Progenitor cell of endocrine pancreas (in vitro differentiated cells): ENCODE measurements around the gene GNLY. TPM values are rescaled to one million over a fixed set of nuclear protein-coding genes. Genes with fewer than 3 reads are reported as not detected.

Experiments
- DNase-seq: peaks from one replicate; pipeline ENCODE4 v3.0.0; 2021; ENCODE audit warnings: low spot score; ENCODE audit not compliant: unreplicated experiment
- H3K27ac Mint-ChIP-seq: 2 replicates; pipeline ENCODE4 v1.8.0; 2021; ENCODE audit warnings: mild to moderate bottlenecking, moderate library complexity, mixed read lengths
- H3K27me3 Mint-ChIP-seq: 2 replicates; pipeline ENCODE4 v1.8.0; 2021; ENCODE audit warnings: mixed read lengths
- H3K36me3 Mint-ChIP-seq: 2 replicates; pipeline ENCODE4 v1.8.0; 2022; ENCODE audit warnings: mixed read lengths; ENCODE audit not compliant: insufficient read depth
- H3K4me1 Mint-ChIP-seq: 2 replicates; pipeline ENCODE4 v1.8.0; 2021; ENCODE audit warnings: low read depth, mixed read lengths
- H3K4me3 Mint-ChIP-seq: 2 replicates; pipeline ENCODE4 v1.8.0; 2021; ENCODE audit warnings: low read depth, mild to moderate bottlenecking, moderate library complexity, mixed read lengths
- H3K9me3 Mint-ChIP-seq: 2 replicates; pipeline ENCODE4 v1.8.0; 2021; ENCODE audit warnings: low read depth, mixed read lengths
- total RNA-seq: library from RNA; stranded (reverse); gene quantifications from 2 replicates; pipeline ENCODE4 v1.2.1, GENCODE V29; 2021
- TF ChIP-seq, protein P1 (sequence below): fragments of 200-600 bp; sonication (generic); IDR thresholded peaks from one replicate; pipeline ENCODE4 v1.5.0; 2021; ENCODE audit warnings: antibody characterized with exemption, mild to moderate bottlenecking; ENCODE audit not compliant: unreplicated experiment

Gene GNLY
- total RNA-seq, 1 donor from 2014 or later, result not detected

DNA sequence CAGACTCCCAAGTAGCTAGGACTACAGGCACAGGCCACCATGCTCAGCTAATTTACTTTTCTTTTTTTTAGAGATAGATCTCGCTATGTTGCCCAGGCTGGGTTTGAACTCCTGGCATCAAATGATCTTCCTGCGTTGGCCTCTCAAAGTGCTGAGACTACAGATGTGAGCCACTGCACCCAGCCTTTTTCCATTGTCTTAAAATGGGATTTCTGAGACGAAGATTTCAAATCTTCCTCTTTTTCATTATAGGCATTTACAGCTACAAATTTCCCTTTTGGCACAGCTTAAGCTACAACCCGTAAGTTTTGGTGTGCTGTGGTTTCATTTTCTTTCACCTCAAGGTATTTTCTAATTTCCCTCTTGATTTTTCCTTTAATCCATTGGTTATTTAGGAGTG is 8.6 kb downstream of the GNLY start:
- H3K4me3 Mint-ChIP-seq, result no peak overlapping the region
- DNase-seq, result no peak
- H3K9me3 Mint-ChIP-seq, result no peaks in the 10 kb centered on the region
- no peak overlapping the region for H3K27ac Mint-ChIP-seq
- no peaks in the 10 kb centered on the region for H3K36me3 Mint-ChIP-seq
- peaks cover 47% of the 10 kb centered on the region for H3K27me3 Mint-ChIP-seq
- peaks cover 2% of the 10 kb centered on the region for H3K4me1 Mint-ChIP-seq
- TF ChIP-seq, protein P1, sequence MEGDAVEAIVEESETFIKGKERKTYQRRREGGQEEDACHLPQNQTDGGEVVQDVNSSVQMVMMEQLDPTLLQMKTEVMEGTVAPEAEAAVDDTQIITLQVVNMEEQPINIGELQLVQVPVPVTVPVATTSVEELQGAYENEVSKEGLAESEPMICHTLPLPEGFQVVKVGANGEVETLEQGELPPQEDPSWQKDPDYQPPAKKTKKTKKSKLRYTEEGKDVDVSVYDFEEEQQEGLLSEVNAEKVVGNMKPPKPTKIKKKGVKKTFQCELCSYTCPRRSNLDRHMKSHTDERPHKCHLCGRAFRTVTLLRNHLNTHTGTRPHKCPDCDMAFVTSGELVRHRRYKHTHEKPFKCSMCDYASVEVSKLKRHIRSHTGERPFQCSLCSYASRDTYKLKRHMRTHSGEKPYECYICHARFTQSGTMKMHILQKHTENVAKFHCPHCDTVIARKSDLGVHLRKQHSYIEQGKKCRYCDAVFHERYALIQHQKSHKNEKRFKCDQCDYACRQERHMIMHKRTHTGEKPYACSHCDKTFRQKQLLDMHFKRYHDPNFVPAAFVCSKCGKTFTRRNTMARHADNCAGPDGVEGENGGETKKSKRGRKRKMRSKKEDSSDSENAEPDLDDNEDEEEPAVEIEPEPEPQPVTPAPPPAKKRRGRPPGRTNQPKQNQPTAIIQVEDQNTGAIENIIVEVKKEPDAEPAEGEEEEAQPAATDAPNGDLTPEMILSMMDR, result no peak

DNA sequence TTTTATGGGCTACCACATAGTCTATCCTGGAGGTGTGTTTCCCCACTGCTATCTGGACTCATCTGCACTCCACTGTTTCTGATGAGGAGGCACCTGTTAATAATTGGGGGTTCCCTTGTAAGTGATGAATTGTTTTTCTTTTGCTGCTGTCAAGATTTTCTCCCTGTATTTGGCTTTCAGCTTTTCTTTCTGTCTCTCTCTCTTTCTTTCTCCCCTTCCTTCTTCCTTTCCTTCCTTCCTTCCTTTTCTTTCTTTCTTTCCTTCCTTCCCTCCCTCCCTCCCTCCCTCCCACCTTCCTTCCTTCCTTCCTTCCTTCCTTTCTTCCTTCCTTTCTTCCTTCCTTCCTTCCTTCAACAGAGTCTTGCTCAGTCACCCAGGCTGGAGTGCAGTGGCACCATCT is 9.2 kb downstream of the GNLY start:
- no peak for DNase-seq
- no peak overlapping the region for H3K4me3 Mint-ChIP-seq
- H3K27me3 Mint-ChIP-seq, result peaks cover 47% of the 10 kb centered on the region
- TF ChIP-seq, protein P1, result no peak
- no peak overlapping the region for H3K27ac Mint-ChIP-seq
- H3K9me3 Mint-ChIP-seq, result no peaks in the 10 kb centered on the region
- no peaks in the 10 kb centered on the region for H3K36me3 Mint-ChIP-seq
- H3K4me1 Mint-ChIP-seq, result peaks cover 3% of the 10 kb centered on the region

DNA sequence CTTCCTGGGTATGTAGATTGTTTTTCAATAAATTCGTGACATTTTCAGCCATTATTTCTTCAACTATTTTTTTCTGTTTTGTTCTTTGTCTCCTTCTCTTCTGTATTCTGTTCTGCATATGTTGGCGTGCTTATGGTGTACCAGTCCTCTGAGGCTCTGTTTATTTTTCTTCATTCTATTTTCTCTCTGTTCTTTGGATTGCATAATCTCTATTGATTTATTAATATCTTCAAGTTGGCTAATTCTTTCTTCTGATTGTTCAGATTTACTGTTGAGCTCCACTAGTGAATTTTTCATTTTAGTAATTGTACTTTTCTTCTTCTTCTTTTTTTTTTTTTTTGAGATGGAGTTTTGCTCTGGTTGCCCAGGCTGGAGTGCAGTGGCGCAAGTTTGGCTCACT is 9.9 kb downstream of the GNLY start:
- no peak overlapping the region for H3K4me3 Mint-ChIP-seq
- DNase-seq, result no peak
- TF ChIP-seq, protein P1, result no peak
- H3K4me1 Mint-ChIP-seq, result peaks cover 3% of the 10 kb centered on the region
- no peaks in the 10 kb centered on the region for H3K36me3 Mint-ChIP-seq
- H3K9me3 Mint-ChIP-seq, result no peaks in the 10 kb centered on the region
- no peak overlapping the region for H3K27ac Mint-ChIP-seq
- peaks cover 45% of the 10 kb centered on the region for H3K27me3 Mint-ChIP-seq

DNA sequence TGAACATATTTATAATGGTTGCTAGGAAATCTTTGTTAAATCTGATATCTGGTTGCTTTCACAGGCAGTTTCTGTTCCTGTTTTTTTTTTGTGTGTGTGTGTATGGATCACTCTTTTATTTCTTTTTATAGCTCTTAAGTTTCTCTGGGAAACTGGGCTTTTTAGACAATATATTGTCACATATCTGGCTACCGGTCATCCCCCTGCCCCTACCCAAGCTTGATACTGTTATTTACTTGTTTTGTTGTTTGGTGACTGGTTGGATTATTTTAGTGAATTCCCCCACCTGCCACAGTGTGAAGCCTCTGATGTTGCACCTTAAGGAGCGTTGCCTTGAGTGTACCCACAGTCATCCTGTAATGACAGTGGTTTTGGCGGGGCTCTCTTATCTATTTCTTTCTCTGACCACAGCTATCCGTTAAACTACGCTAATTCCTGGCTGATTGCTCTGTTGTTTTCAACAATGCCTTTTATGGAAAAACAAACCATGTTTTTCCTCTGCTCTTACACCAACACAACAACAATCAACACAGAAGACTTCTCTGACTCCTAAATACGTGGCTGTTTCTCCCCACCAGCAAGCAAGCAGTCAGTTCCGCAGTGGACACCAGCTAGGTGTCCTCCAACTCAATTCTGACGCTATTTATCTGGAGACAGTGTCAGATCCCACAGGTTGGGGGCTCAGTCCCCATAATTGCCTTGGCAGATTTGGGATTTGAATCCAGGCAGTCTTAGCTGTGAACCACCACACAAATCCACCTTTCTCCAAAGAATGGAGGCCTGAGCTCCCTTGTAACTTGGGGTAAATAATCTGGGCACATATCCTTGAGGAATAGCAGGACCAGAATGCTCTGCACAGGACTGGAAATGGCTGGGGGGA is 10.9 kb downstream of the GNLY start:
- H3K4me1 Mint-ChIP-seq, result peaks cover 3% of the 10 kb centered on the region
- no peaks in the 10 kb centered on the region for H3K36me3 Mint-ChIP-seq
- DNase-seq, result no peak
- TF ChIP-seq, protein P1, result no peak
- H3K27me3 Mint-ChIP-seq, result peaks cover 46% of the 10 kb centered on the region
- no peaks in the 10 kb centered on the region for H3K9me3 Mint-ChIP-seq
- no peak overlapping the region for H3K27ac Mint-ChIP-seq
- no peak overlapping the region for H3K4me3 Mint-ChIP-seq

DNA sequence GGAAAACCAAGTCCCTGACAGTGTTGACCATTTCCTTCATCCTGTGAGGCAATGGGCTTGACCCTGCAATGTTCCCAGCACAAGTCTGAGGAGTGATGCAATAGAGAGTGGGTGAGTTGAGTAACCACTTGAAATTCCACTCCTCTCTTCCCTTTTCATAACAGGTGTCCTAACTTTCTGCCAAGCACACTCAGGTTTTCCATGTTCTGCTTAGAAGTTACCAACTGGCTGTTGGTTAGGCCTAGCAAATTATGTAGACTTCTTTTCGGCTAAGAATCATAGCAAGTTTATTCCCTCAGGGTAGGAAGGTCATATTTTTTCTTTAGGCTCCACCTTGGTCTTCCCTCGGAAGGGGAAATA is 11.5 kb downstream of the GNLY start:
- DNase-seq, result no peak
- H3K9me3 Mint-ChIP-seq, result no peaks in the 10 kb centered on the region
- H3K36me3 Mint-ChIP-seq, result no peaks in the 10 kb centered on the region
- H3K27me3 Mint-ChIP-seq, result peaks cover 49% of the 10 kb centered on the region
- no peak overlapping the region for H3K27ac Mint-ChIP-seq
- TF ChIP-seq, protein P1, result no peak
- H3K4me3 Mint-ChIP-seq, result no peak overlapping the region
- peaks cover 6% of the 10 kb centered on the region for H3K4me1 Mint-ChIP-seq
